H1 (cell line): ENCODE measurements around the gene RABEP1. TPM values are rescaled to one million over a fixed set of nuclear protein-coding genes. Genes with fewer than 3 reads are reported as not detected.

Experiments
- JUND ChIP-seq: IDR thresholded peaks from 2 replicates; pipeline ENCODE4 v1.6.1; 2011; ENCODE audit warnings: mild to moderate bottlenecking, improper control_type of control experiment, low read length
- RAD21 ChIP-seq, 2 experiments: IDR thresholded peaks in 1 of 2; conservative IDR thresholded peaks in 1 of 2; 2 replicates each; pipeline ENCODE4 v1.6.1; 2011; ENCODE audit warnings: low read depth in 2 of 2, low read length in 2 of 2, improper control_type of control experiment in 1 of 2, inconsistent platforms in 1 of 2, mild to moderate bottlenecking in 1 of 2, moderate library complexity in 1 of 2
- RBBP5 ChIP-seq: IDR thresholded peaks from 2 replicates; pipeline ENCODE4 v1.7.1; 2012; ENCODE audit warnings: low read depth, mild to moderate bottlenecking, inconsistent platforms, low read length, moderate library complexity, borderline replicate concordance
- SP1 ChIP-seq: IDR thresholded peaks from 2 replicates; pipeline ENCODE4 v1.6.1; 2011; ENCODE audit warnings: low read depth, low read length
- SRF ChIP-seq: IDR thresholded peaks from 2 replicates; pipeline ENCODE4 v1.6.1; 2011; ENCODE audit warnings: mild to moderate bottlenecking, low read depth, low read length, moderate library complexity
- polyA plus RNA-seq, 7 experiments: library from polyadenylated mRNA; depleted of rRNA in 3 of 7; stranded (reverse) in 5 of 7; unstranded in 2 of 7; fragments of >200 nt in 5 of 7; fragments of 200-250 nt in 2 of 7; gene quantifications; 1 replicate in 5 of 7; 2 replicates in 1 of 7; 4 replicates in 1 of 7; pipeline versions ENCODE4 v1.2.1 to v1.2.3, GENCODE V29; 2011 to 2013; ENCODE audit warnings: missing spikeins in 2 of 7, mixed read lengths in 2 of 7
- total RNA-seq: library from RNA; stranded (reverse); fragmentation: NEBNext Ultra II Directional; extraction: Animal tissue kit (Norgen Biotek cat#: 25700); gene quantifications from 2 replicates; pipeline ENCODE4 v1.2.1, GENCODE V29; 2021

Gene RABEP1
- total and polyA plus RNA-seq, 2 of the 8 experiments (the other 6 are each of a cell fraction or from before 2014, with no cell fraction given), result 8.5 to 52.3 TPM

DNA sequence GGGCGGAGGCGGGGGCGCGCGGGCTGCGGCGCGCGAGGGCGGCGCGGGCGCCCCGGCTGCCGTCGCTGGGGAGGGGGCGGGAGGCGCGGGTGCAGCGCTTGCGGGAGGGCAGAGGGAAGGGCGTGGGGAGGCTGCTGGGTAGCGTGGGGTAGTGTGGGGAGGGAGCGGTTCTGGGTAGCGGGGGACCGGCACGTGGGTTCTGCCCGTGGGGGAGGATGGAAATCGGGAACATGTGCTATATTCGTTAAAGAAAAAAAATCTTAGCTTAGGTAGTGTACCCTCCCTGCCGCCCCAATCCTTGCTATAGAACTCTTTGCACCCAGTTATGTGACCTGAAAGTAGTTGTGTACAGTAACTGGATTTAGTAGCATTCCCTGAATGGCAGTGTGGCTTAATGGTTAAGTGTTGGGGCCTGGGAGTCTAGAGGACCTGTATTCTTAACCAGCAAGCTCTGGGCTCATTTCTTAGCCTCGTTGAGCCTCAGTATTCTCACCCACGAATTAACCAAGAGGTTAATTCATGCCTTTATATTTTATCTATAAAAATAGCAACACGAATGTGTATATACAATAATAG is 646 bp downstream of the RABEP1 start (continued):
- TF ChIP-seq SP1 (no peak), RBBP5 (0 out of 2 replicates have a peak, but pooled peaks have one; percentile 18), RAD21 (IDR thresholded peaks at IDR 0.05 in 1 of 2, conservative IDR thresholded peaks at IDR 0.05 in 1 of 2; ENCODE audit: low read depth in 2 of 2, low read length in 2 of 2) (no peak), SRF (no peak), JUND (no peak)
- TF ChIP-seq, all 59 proteins: peak for 2
